Measurements from ENCODE around the gene KCTD17. TPM values are rescaled to one million over a fixed set of nuclear protein-coding genes. Genes with fewer than 3 reads are reported as not detected.

KCTD17 gene
- total RNA-seq, 1 experiment from 2014 or later, result 24.9 TPM

DNA sequence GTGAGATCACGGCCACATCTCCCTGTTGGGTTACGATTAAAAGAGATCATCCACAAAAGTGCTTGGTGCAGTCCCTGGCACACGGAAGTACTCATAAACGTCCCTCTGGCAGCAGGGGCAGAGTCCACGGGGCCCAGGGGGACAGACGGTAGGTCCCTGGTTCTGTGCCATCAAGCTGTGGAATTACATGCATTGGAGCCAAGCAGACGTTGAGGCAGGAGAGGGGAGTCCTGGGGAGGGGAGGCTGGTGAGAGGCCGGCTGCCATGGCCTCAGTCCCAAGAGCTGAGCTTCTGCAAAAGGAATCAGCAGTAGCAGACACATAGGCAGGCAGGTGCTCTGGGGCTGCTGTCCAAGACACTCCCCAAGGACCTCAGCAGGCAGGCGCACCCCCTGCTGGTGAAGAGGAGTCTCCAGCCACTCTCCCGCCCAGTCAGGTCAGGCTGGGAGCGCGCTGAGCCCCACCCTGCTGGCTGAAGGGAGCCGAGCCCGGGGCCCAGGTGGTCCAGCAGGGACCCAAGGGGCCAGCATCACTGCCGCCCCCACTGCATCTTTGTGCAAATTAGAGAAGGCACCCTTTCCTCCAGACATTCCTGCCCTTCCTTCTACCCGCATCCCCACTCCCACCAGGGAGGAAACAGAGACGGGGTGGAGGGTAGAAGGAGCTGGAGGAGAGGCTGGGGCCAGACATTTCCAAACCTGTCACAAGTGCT lies 7.6 kb upstream of the KCTD17 start:
- no peaks in the 10 kb centered on the region for H3K36me3 ChIP-seq (ENCODE audit: insufficient read depth, low read length)
- no peak overlapping the region for H3K27ac ChIP-seq (ENCODE audit: low read length)
- H3K9me2 ChIP-seq (replicated peaks; ENCODE audit: insufficient read depth, low read length), result no peaks in the 10 kb centered on the region
- H3K9ac ChIP-seq (ENCODE audit: low read length), result no peak overlapping the region
- H3K4me2 ChIP-seq (ENCODE audit: low read depth, low read length, poor library complexity, severe bottlenecking), result no peak overlapping the region
- peak; percentile 89 for DNase-seq
- H3K4me3 ChIP-seq (ENCODE audit: low read length), result no peak overlapping the region
- H3K27me3 ChIP-seq (ENCODE audit: low read length), result no peaks in the 10 kb centered on the region
- no peak overlapping the region for H2AFZ ChIP-seq (ENCODE audit: low read length)
- H3K4me1 ChIP-seq (ENCODE audit: low read length), result peaks cover 3% of the 10 kb centered on the region
- no peaks in the 10 kb centered on the region for H3K9me3 ChIP-seq (ENCODE audit: low read length)
- no peaks in the 10 kb centered on the region for H3K79me2 ChIP-seq (ENCODE audit: low read length)
- no peaks in the 10 kb centered on the region; the same call in 1 of the 2 replicates for H4K20me1 ChIP-seq (ENCODE audit: insufficient read depth, low read depth, low read length)

GRCh38 chr22:37044634-37045625 lies 6.6 kb upstream of the KCTD17 start:
- Histone ChIP-seq H3K9me3 (ENCODE audit: low read length) (no peaks in the 10 kb centered on the region), H3K4me2 (ENCODE audit: low read depth, low read length, poor library complexity, severe bottlenecking) (no peak overlapping the region)
- no peak for DNase-seq

DNA sequence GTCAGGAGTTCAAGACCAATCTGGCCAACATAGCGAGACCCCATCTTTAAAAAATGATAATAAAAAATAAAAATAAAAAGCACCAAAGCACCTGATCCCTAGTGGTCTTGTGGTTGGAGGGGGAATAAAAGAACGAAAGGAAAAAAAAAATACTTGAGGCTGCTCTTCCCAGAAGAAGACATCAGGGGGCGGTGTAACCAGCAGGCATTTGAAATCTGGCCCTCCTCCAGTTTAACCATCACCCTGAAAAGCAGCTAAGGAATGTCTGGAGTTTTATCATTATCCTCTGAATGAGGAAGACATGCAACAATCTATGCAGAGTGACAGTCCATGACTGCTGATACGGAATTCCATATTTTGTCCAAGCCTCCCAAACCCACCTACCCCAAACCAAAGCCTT lies 5.6 kb upstream of the KCTD17 start:
- peak; percentile 70 for DNase-seq
- Histone ChIP-seq H3K27ac (ENCODE audit: low read length) (no peak overlapping the region), H3K4me3 (ENCODE audit: low read length) (no peak overlapping the region), H3K9me2 (replicated peaks; ENCODE audit: insufficient read depth, low read length) (no peaks in the 10 kb centered on the region), H3K9ac (ENCODE audit: low read length) (no peak overlapping the region), H2AFZ (ENCODE audit: low read length) (no peak overlapping the region), H3K9me3 (ENCODE audit: low read length) (no peaks in the 10 kb centered on the region), H3K27me3 (ENCODE audit: low read length) (no peaks in the 10 kb centered on the region), H3K4me2 (ENCODE audit: low read depth, low read length, poor library complexity, severe bottlenecking) (no peak overlapping the region), H3K79me2 (ENCODE audit: low read length) (no peaks in the 10 kb centered on the region), H3K36me3 (ENCODE audit: insufficient read depth, low read length) (no peaks in the 10 kb centered on the region), H4K20me1 (ENCODE audit: insufficient read depth, low read depth, low read length) (no peaks in the 10 kb centered on the region; the same call in 1 of the 2 replicates), H3K4me1 (ENCODE audit: low read length) (peaks cover 3% of the 10 kb centered on the region)

More at GRCh38 chr22:37044634-37045625, 6.6 kb upstream of the KCTD17 start:
- Histone ChIP-seq H3K4me1 (ENCODE audit: low read length) (peaks cover 3% of the 10 kb centered on the region), H4K20me1 (ENCODE audit: insufficient read depth, low read depth, low read length) (no peaks in the 10 kb centered on the region; the same call in 1 of the 2 replicates), H2AFZ (ENCODE audit: low read length) (no peak overlapping the region), H3K27ac (ENCODE audit: low read length) (no peak overlapping the region), H3K27me3 (ENCODE audit: low read length) (no peaks in the 10 kb centered on the region), H3K9me2 (replicated peaks; ENCODE audit: insufficient read depth, low read length) (no peaks in the 10 kb centered on the region), H3K9ac (ENCODE audit: low read length) (no peak overlapping the region), H3K36me3 (ENCODE audit: insufficient read depth, low read length) (no peaks in the 10 kb centered on the region), H3K4me3 (ENCODE audit: low read length) (no peak overlapping the region), H3K79me2 (ENCODE audit: low read length) (no peaks in the 10 kb centered on the region)

DNA sequence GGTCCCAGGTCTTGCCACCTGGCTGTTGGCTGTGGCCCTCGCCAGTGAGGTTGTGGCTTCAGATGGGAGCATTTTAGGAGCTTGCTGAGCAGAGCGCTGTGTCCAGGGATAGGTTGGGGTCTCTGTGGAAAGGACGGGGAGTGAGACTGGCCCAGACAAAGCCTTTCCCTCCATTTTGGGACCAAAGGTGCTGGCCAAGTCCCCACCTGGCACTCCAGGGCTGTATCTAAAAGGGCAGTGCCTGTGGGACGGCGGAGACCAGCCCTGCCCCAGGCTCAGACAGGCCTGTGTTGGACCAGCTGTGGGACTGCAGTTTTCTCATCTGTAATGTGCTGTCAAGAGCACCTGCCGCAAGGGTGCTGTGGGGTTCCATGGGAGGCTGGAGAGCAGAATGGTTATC lies 5.0 kb upstream of the KCTD17 start:
- no peaks in the 10 kb centered on the region for H3K27me3 ChIP-seq (ENCODE audit: low read length)
- H3K79me2 ChIP-seq (ENCODE audit: low read length), result no peaks in the 10 kb centered on the region
- no peaks in the 10 kb centered on the region for H3K9me2 ChIP-seq (replicated peaks; ENCODE audit: insufficient read depth, low read length)
- no peak overlapping the region for H2AFZ ChIP-seq (ENCODE audit: low read length)
- DNase-seq, result no peak
- no peak overlapping the region for H3K27ac ChIP-seq (ENCODE audit: low read length)
- H3K4me1 ChIP-seq (ENCODE audit: low read length), result peaks cover 3% of the 10 kb centered on the region
- H3K4me3 ChIP-seq (ENCODE audit: low read length), result no peak overlapping the region
- H3K4me2 ChIP-seq (ENCODE audit: low read depth, low read length, poor library complexity, severe bottlenecking), result no peak overlapping the region
- no peak overlapping the region for H3K9ac ChIP-seq (ENCODE audit: low read length)
- no peaks in the 10 kb centered on the region for H3K36me3 ChIP-seq (ENCODE audit: insufficient read depth, low read length)
- H3K9me3 ChIP-seq (ENCODE audit: low read length), result no peaks in the 10 kb centered on the region
- no peaks in the 10 kb centered on the region; the same call in 1 of the 2 replicates for H4K20me1 ChIP-seq (ENCODE audit: insufficient read depth, low read depth, low read length)

DNA sequence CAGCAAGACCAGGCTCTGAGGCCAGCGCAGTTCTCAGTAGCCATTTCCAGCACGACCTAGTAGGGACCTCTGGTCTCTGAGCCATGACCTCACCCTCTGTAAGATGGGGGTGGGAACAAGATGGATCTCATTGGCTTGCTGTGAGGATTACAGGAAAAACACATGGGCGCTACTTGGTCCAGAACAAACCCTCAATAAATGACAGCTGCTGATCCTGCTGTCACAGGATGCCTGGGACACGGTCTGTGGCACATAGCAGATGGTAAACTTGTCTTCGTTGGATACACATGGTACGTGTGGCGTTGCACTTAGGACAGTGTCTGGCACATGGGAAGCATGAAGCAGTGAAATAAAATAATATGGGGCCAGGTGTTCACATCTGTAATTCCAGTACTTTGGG lies 4.5 kb upstream of the KCTD17 start:
- Histone ChIP-seq H3K4me3 (ENCODE audit: low read length) (no peak overlapping the region), H3K9ac (ENCODE audit: low read length) (no peak overlapping the region), H3K27me3 (ENCODE audit: low read length) (no peaks in the 10 kb centered on the region), H2AFZ (ENCODE audit: low read length) (no peak overlapping the region), H3K4me1 (ENCODE audit: low read length) (peaks cover 6% of the 10 kb centered on the region), H4K20me1 (ENCODE audit: insufficient read depth, low read depth, low read length) (no peaks in the 10 kb centered on the region; the same call in 1 of the 2 replicates), H3K9me3 (ENCODE audit: low read length) (no peaks in the 10 kb centered on the region), H3K9me2 (replicated peaks; ENCODE audit: insufficient read depth, low read length) (no peaks in the 10 kb centered on the region), H3K36me3 (ENCODE audit: insufficient read depth, low read length) (no peaks in the 10 kb centered on the region), H3K27ac (ENCODE audit: low read length) (no peak overlapping the region), H3K4me2 (ENCODE audit: low read depth, low read length, poor library complexity, severe bottlenecking) (no peak overlapping the region), H3K79me2 (ENCODE audit: low read length) (no peaks in the 10 kb centered on the region)
- no peak for DNase-seq

GRCh38 chr22:37048133-37048532 lies 3.4 kb upstream of the KCTD17 start:
- Histone ChIP-seq H4K20me1 (ENCODE audit: insufficient read depth, low read depth, low read length) (no peaks in the 10 kb centered on the region; the same call in 1 of the 2 replicates), H3K79me2 (ENCODE audit: low read length) (no peaks in the 10 kb centered on the region), H3K9ac (ENCODE audit: low read length) (no peak overlapping the region), H2AFZ (ENCODE audit: low read length) (no peak overlapping the region), H3K4me1 (ENCODE audit: low read length) (peaks cover 13% of the 10 kb centered on the region), H3K4me3 (ENCODE audit: low read length) (no peak overlapping the region), H3K9me3 (ENCODE audit: low read length) (no peaks in the 10 kb centered on the region), H3K9me2 (replicated peaks; ENCODE audit: insufficient read depth, low read length) (no peaks in the 10 kb centered on the region), H3K36me3 (ENCODE audit: insufficient read depth, low read length) (no peaks in the 10 kb centered on the region), H3K4me2 (ENCODE audit: low read depth, low read length, poor library complexity, severe bottlenecking) (no peak overlapping the region), H3K27ac (ENCODE audit: low read length) (no peak overlapping the region), H3K27me3 (ENCODE audit: low read length) (no peaks in the 10 kb centered on the region)
- DNase-seq, result no peak

DNA sequence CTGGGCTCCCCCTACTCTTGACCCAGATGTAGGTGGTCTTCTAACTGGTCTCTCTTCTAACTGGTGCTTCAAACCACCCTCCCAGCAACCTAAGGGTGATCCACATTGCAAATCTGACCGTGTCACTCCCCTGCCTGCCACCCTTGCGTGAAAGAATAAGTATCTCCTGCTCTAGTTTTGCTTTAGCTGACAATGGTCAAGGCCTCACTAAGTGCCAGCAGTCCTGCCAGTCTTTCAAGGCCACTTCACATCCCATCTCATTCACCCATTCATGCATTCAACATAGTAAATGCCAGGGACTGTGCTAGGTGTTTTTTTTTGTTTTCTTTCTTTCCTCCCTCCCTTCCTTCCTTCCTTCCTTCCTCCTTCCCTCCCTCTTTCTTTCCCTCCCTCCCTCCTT lies 2.3 kb upstream of the KCTD17 start:
- Histone ChIP-seq H3K27me3 (ENCODE audit: low read length) (no peaks in the 10 kb centered on the region), H3K4me3 (ENCODE audit: low read length) (no peak overlapping the region), H4K20me1 (ENCODE audit: insufficient read depth, low read depth, low read length) (no peaks in the 10 kb centered on the region; the same call in 1 of the 2 replicates), H3K9ac (ENCODE audit: low read length) (no peak overlapping the region), H3K9me2 (replicated peaks; ENCODE audit: insufficient read depth, low read length) (no peaks in the 10 kb centered on the region), H3K27ac (ENCODE audit: low read length) (no peak overlapping the region), H2AFZ (ENCODE audit: low read length) (no peak overlapping the region), H3K4me1 (ENCODE audit: low read length) (peaks cover 13% of the 10 kb centered on the region), H3K79me2 (ENCODE audit: low read length) (no peaks in the 10 kb centered on the region), H3K9me3 (ENCODE audit: low read length) (no peaks in the 10 kb centered on the region), H3K4me2 (ENCODE audit: low read depth, low read length, poor library complexity, severe bottlenecking) (no peak overlapping the region), H3K36me3 (ENCODE audit: insufficient read depth, low read length) (no peaks in the 10 kb centered on the region)
- no peak for DNase-seq

GRCh38 chr22:37050913-37051312 lies 629 bp upstream of the KCTD17 start:
- no peak overlapping the region for H3K4me2 ChIP-seq (ENCODE audit: low read depth, low read length, poor library complexity, severe bottlenecking)
- no peak overlapping the region for H3K9ac ChIP-seq (ENCODE audit: low read length)
- DNase-seq, result no peak
- no peaks in the 10 kb centered on the region for H4K20me1 ChIP-seq (ENCODE audit: insufficient read depth, low read depth, low read length)
- no peak overlapping the region for H3K4me3 ChIP-seq (ENCODE audit: low read length)
- no peaks in the 10 kb centered on the region for H3K36me3 ChIP-seq (ENCODE audit: insufficient read depth, low read length)
- no peaks in the 10 kb centered on the region for H3K79me2 ChIP-seq (ENCODE audit: low read length)
- no peak overlapping the region for H2AFZ ChIP-seq (ENCODE audit: low read length)
- peaks cover 13% of the 10 kb centered on the region for H3K4me1 ChIP-seq (ENCODE audit: low read length)
- no peaks in the 10 kb centered on the region for H3K9me3 ChIP-seq (ENCODE audit: low read length)
- no peaks in the 10 kb centered on the region for H3K9me2 ChIP-seq (replicated peaks; ENCODE audit: insufficient read depth, low read length)
- H3K27ac ChIP-seq (ENCODE audit: low read length), result no peak overlapping the region
- no peaks in the 10 kb centered on the region for H3K27me3 ChIP-seq (ENCODE audit: low read length)

Data from Karpas-422 (cell line).